ENCODE results near the gene PLA2G4B. TPM values are rescaled to one million over a fixed set of nuclear protein-coding genes. Genes with fewer than 3 reads are reported as not detected.
"Not testable (repeated sequence)": the region's sequence is repeated elsewhere in the genome, so short reads cannot be mapped to it uniquely, and the experiment has no call there.

The PLA2G4B gene
- total RNA-seq, 1 donor from 2014 or later: 23.6 TPM

- peak; percentile 15 for ATAC-seq
Measured at GRCh38 chr15:41825572-41826535, 12.8 kb upstream of the PLA2G4B start.

- peak; percentile 31 for ATAC-seq
Measured at GRCh38 chr15:41827290-41827879, 11.3 kb upstream of the PLA2G4B start.

GRCh38 chr15:41827880-41828806 is 10.5 kb upstream of the PLA2G4B start, which contains the start of gene JMJD7:
JMJD7 (plus strand) TSS chr15:41828092; CDS start chr15:41828125, 33 bp downstream.
- ATAC-seq: peak; percentile 90

- no peak for ATAC-seq
Measured at GRCh38 chr15:41828807-41829141, 9.9 kb upstream of the PLA2G4B start.

- no peak for ATAC-seq
Measured at GRCh38 chr15:41829959-41830646, 8.5 kb upstream of the PLA2G4B start.

GRCh38 chr15:41831291-41831690 is 7.4 kb upstream of the PLA2G4B start:
- ATAC-seq: not testable (repeated sequence)

GRCh38 chr15:41832208-41832607 is 6.4 kb upstream of the PLA2G4B start:
- no peak for ATAC-seq

- ATAC-seq: peak; percentile 84
Measured at GRCh38 chr15:41832875-41833274, 5.8 kb upstream of the PLA2G4B start.

GRCh38 chr15:41834096-41834495 is 4.6 kb upstream of the PLA2G4B start:
- no peak for ATAC-seq

- ATAC-seq: no peak
Measured at GRCh38 chr15:41836073-41836472, 2.6 kb upstream of the PLA2G4B start.

- ATAC-seq: no peak
Measured at GRCh38 chr15:41836713-41837454, 1.8 kb upstream of the PLA2G4B start.

- ATAC-seq: peak; percentile 2
Measured at GRCh38 chr15:41839781-41840491, 1.3 kb downstream of the PLA2G4B start.

GRCh38 chr15:41840673-41841072 is 2.0 kb downstream of the PLA2G4B start:
- ATAC-seq: no peak

GRCh38 chr15:41841131-41841530 is 2.5 kb downstream of the PLA2G4B start:
- ATAC-seq: no peak

GRCh38 chr15:41842229-41842628 is 3.6 kb downstream of the PLA2G4B start:
- no peak for ATAC-seq

- no peak for ATAC-seq
Measured at GRCh38 chr15:41843571-41843970, 4.9 kb downstream of the PLA2G4B start.

- no peak for ATAC-seq
Measured at GRCh38 chr15:41844814-41845213, 6.2 kb downstream of the PLA2G4B start.

- ATAC-seq: no peak
Measured at GRCh38 chr15:41847206-41847605, 8.6 kb downstream of the PLA2G4B start.

- ATAC-seq: no peak
Measured at GRCh38 chr15:41847981-41848380, 9.3 kb downstream of the PLA2G4B start.

GRCh38 chr15:41848631-41849030 is 10.0 kb downstream of the PLA2G4B start:
- ATAC-seq: no peak

- peak; percentile 69 for ATAC-seq
Measured at GRCh38 chr15:41849204-41849603, 10.6 kb downstream of the PLA2G4B start.
